MM.1S (cell line): ENCODE measurements around the gene MRM1.

ENCODE experiments used
- CTCF ChIP-seq: fragments of 300-600 bp; sonication (generic); IDR thresholded peaks from 2 replicates; pipeline ENCODE4 v1.5.1; 2016; ENCODE audit warnings: antibody characterized with exemption, low read length, mixed read lengths
- EZH2 ChIP-seq: fragments of 300-600 bp; sonication (generic); optimal IDR thresholded peaks from 2 replicates; pipeline ENCODE3; 2017; ENCODE audit warnings: low read depth, mild to moderate bottlenecking, antibody characterized with exemption, low read length, mixed read lengths

GRCh38 chr17:36614081-36614480, 12.7 kb downstream of the MRM1 start:
- TF ChIP-seq CTCF (no peak), EZH2 (no peak)
